GM12878 (cell line): ENCODE data around the gene RTF2. TPM values are rescaled to one million over a fixed set of nuclear protein-coding genes. Genes with fewer than 3 reads are reported as not detected.

Experiments used
- ATAC-seq: fragments of 200-7000 bp; cut with Tn5 transposase; 3 replicates; pipeline ENCODE4 v1.9.1; 2020; ENCODE audit warnings: mild to moderate bottlenecking, moderate library complexity
- Bru-seq: library from RNA; stranded (reverse); fragments of 400-500 nt; gene quantifications from one replicate; lab custom pipeline; 2021; lab: Mats Ljungman, UMichigan
- BruChase-seq, 2 experiments: library from RNA; stranded (reverse); fragments of 400-500 nt; gene quantifications; one replicate each; lab custom pipeline; 2021; lab: Mats Ljungman, UMichigan
- BruUV-seq: library from RNA; stranded (reverse); fragments of 400-500 nt; replicated peaks from 2 replicates; lab custom pipeline; 2021; lab: Mats Ljungman, UMichigan
- CTCF ChIA-PET: fragments of 300-600 bp; sonication (Branson Sonifier 250); formaldehyde crosslinking; extraction: SDS; loops from one replicate; lab custom pipeline; 2021; ENCODE audit warnings: inconsistent platforms; lab: Yijun Ruan, JAX
- POLR2A ChIA-PET: fragments of 350-600 bp; formaldehyde crosslinking; extraction: SDS; loops from one replicate; lab custom pipeline; 2021; ENCODE audit warnings: inconsistent platforms; lab: Charles Lee
- RAD21 ChIA-PET: fragments of 300-600 bp; sonication (Branson Sonifier 250); formaldehyde crosslinking; loops from one replicate; lab custom pipeline; 2023; ENCODE audit warnings: antibody characterized with exemption; ENCODE audit not compliant: unreplicated experiment; lab: Charles Lee
- SMC1A ChIA-PET: fragments of 300-600 bp; sonication (Branson Sonifier 250); formaldehyde crosslinking; loops from one replicate; lab custom pipeline; 2023; ENCODE audit not compliant: unreplicated experiment, uncharacterized antibody; lab: Charles Lee
- DNase-seq: peaks from one replicate; pipeline ENCODE4 v3.0.0-alpha.2; 2011; ENCODE audit warnings: low read depth, low spot score
- FAIRE-seq: peaks from 3 replicates; lab custom pipeline; 2011; peaks lifted over from hg19 to GRCh38; lab: Jason Lieb, UNC
- H2AFZ ChIP-seq: 2 replicates; pipeline ENCODE4 v1.6.0; 2011; ENCODE audit warnings: low read depth, low read length, control low read depth; ENCODE audit not compliant: control insufficient read depth
- H3K27ac ChIP-seq: 2 replicates; pipeline ENCODE4 v1.5.1; 2011; ENCODE audit warnings: control low read depth; ENCODE audit not compliant: control insufficient read depth, insufficient read depth
- H3K27me3 ChIP-seq, 2 experiments: replicated peaks in 1 of 2; 2 replicates each; pipeline versions ENCODE4 v1.6.0 to v1.6.1; 2011; ENCODE audit warnings: low read length in 1 of 2; ENCODE audit not compliant: control insufficient read depth in 2 of 2, insufficient read depth in 2 of 2
- H3K36me3 ChIP-seq, 2 experiments: 2 replicates each; pipeline ENCODE4 v1.5.1; 2011; ENCODE audit warnings: low read length in 1 of 2; ENCODE audit not compliant: control insufficient read depth in 2 of 2, insufficient read depth in 2 of 2
- H3K4me1 ChIP-seq: 2 replicates; pipeline ENCODE4 v1.6.1; 2011; ENCODE audit warnings: mild to moderate bottlenecking, low read length, moderate library complexity, mixed read lengths; ENCODE audit not compliant: control insufficient read depth, insufficient read depth
- H3K4me2 ChIP-seq: 2 replicates; pipeline ENCODE4 v1.6.0; 2011; ENCODE audit warnings: control low read depth; ENCODE audit not compliant: control insufficient read depth, insufficient read depth
- H3K4me3 ChIP-seq: fragments of 200-600 bp; sonication (generic); 2 replicates; pipeline ENCODE4 v1.5.1; 2016
- H3K79me2 ChIP-seq: 2 replicates; pipeline ENCODE4 v1.6.0; 2011; ENCODE audit warnings: low read length; ENCODE audit not compliant: control insufficient read depth, insufficient read depth
- H3K9ac ChIP-seq: 2 replicates; pipeline ENCODE4 v1.8.0; 2011; ENCODE audit warnings: low read length, control low read depth, mixed read lengths; ENCODE audit not compliant: control insufficient read depth, insufficient read depth
- H3K9me3 ChIP-seq: replicated peaks from 3 replicates; pipeline ENCODE4 v1.5.1; 2011; ENCODE audit warnings: mild to moderate bottlenecking, low read length; ENCODE audit not compliant: control insufficient read depth, insufficient read depth
- H4K20me1 ChIP-seq: 2 replicates; pipeline ENCODE4 v1.6.0; 2011; ENCODE audit not compliant: control insufficient read depth, insufficient read depth
- BACH1 ChIP-seq: fragments of 450-650 bp; IDR thresholded peaks from 2 replicates; pipeline ENCODE4 v1.6.1; 2017; ENCODE audit warnings: mild to moderate bottlenecking, borderline replicate concordance
- BCL11A ChIP-seq: IDR thresholded peaks from 2 replicates; pipeline ENCODE4 v1.6.1; 2011; ENCODE audit warnings: low read depth, low read length
- FOXM1 ChIP-seq: IDR thresholded peaks from 2 replicates; pipeline ENCODE4 v1.6.1; 2012; ENCODE audit warnings: low read depth, mild to moderate bottlenecking, inconsistent platforms, low read length, moderate library complexity
- IKZF1 ChIP-seq: fragments of 450-650 bp; conservative IDR thresholded peaks from 2 replicates; pipeline ENCODE4 v1.6.1; 2017; ENCODE audit warnings: antibody characterized with exemption, mild to moderate bottlenecking
- MEF2B ChIP-seq: fragments of 450-650 bp; IDR thresholded peaks from 2 replicates; pipeline ENCODE4 v1.6.1; 2018; ENCODE audit warnings: mild to moderate bottlenecking, moderate library complexity; ENCODE audit not compliant: partially characterized antibody, poor library complexity, severe bottlenecking
- MTA2 ChIP-seq: fragments of 450-650 bp; IDR thresholded peaks from 2 replicates; pipeline ENCODE4 v1.6.1; 2016; ENCODE audit warnings: low read depth, mild to moderate bottlenecking, moderate library complexity
- MYC ChIP-seq: IDR thresholded peaks from 2 replicates; pipeline ENCODE4 v1.6.1; 2011; ENCODE audit warnings: mild to moderate bottlenecking, low read length, moderate library complexity, inconsistent platforms; ENCODE audit not compliant: insufficient read depth, insufficient replicate concordance, insufficient read length, severe bottlenecking
- NR2C1 ChIP-seq: fragments of 450-650 bp; IDR thresholded peaks from 2 replicates; pipeline ENCODE4 v1.6.1; 2017; ENCODE audit warnings: antibody characterized with exemption, mild to moderate bottlenecking, moderate library complexity
- PML ChIP-seq: IDR thresholded peaks from 2 replicates; pipeline ENCODE4 v1.6.1; 2012; ENCODE audit warnings: low read length, inconsistent platforms
- RAD51 ChIP-seq: fragments of 450-650 bp; IDR thresholded peaks from 2 replicates; pipeline ENCODE4 v1.6.1; 2016; ENCODE audit warnings: moderate library complexity, mild to moderate bottlenecking, inconsistent platforms
- SP1 ChIP-seq: IDR thresholded peaks from one replicate; pipeline ENCODE4 v1.6.1; 2011; ENCODE audit warnings: low read depth, low read length
- SUZ12 ChIP-seq: fragments of 200-600 bp; sonication (generic); IDR thresholded peaks from one replicate; pipeline ENCODE4 v1.6.1; 2018; ENCODE audit warnings: antibody characterized with exemption, mild to moderate bottlenecking; ENCODE audit not compliant: unreplicated experiment
- TAF1 ChIP-seq: IDR thresholded peaks from 2 replicates; pipeline ENCODE4 v1.6.1; 2011; ENCODE audit warnings: mild to moderate bottlenecking, low read depth, low read length, borderline replicate concordance
- TARDBP ChIP-seq: IDR thresholded peaks from 2 replicates; pipeline ENCODE4 v1.6.1; 2016; ENCODE audit warnings: borderline replicate concordance
- WGBS: methylation state at CpG from one replicate; pipeline ENCODE4 v1.1.6; 2016; ENCODE audit warnings: low lambda C conversion rate; ENCODE audit not compliant: insufficient replicate concordance, insufficient coverage; ENCODE audit errors: missing lambda C conversion rate; 5-methylcytosine and 5-hydroxymethylcytosine counted together
- in situ Hi-C: fragments of 300-500 bp; cut with MboI; formaldehyde crosslinking; loops from 9 replicates; pipeline ENCODE4 v1.14.3; 2018; ENCODE audit warnings: mixed read lengths
- intact Hi-C: fragments of 100-400 bp; cut with micrococcal nuclease; formaldehyde crosslinking; loops from one replicate; pipeline ENCODE4 v1.14.2; 2022; ENCODE audit not compliant: unreplicated experiment
- long read RNA-seq, 2 experiments: library from polyadenylated mRNA; unstranded; transcript quantifications; one replicate each; pipeline ENCODE4 v2.0.0, GENCODE V29; 2019 to 2020
- polyA minus RNA-seq, 3 experiments: library from RNA; depleted of rRNA, polyadenylated mRNA; stranded (reverse); fragments of >200 nt; gene quantifications; 2 replicates each; pipeline ENCODE4 v1.2.3, GENCODE V29; 2011
- polyA plus RNA-seq, 11 experiments: library from polyadenylated mRNA; depleted of rRNA in 4 of 11; unstranded in 6 of 11; stranded (reverse) in 5 of 11; fragments of >200 nt; fragmentation: Nextera tagmentation in 4 of 11; fragmentation: Illumina TruSeq in 1 of 11; extraction: Ambion mirVana in 4 of 11; extraction: Trizol in 1 of 11; gene quantifications; 1 replicate in 1 of 11; 2 replicates in 10 of 11; pipeline versions ENCODE4 v1.2.1 to v1.2.3, GENCODE V29; 2011 to 2016; ENCODE audit warnings: inconsistent platforms in 2 of 11, missing spikeins in 2 of 11, low read depth in 1 of 11
- total RNA-seq, 4 experiments: library from RNA; depleted of rRNA in 3 of 4; stranded (reverse); fragments of >200 nt in 3 of 4; fragmentation: Illumina TruSeq in 1 of 4; extraction: Trizol in 1 of 4; gene quantifications; 2 replicates each; pipeline versions ENCODE4 v1.2.1 to v1.2.3, GENCODE V29; 2013 to 2021
- TF ChIP-seq, protein P1 (sequence below): fragments of 450-650 bp; IDR thresholded peaks from 2 replicates; pipeline ENCODE4 v1.6.1; 2018; ENCODE audit warnings: borderline replicate concordance, mild to moderate bottlenecking; ENCODE audit not compliant: partially characterized antibody

Gene RTF2, protein sequence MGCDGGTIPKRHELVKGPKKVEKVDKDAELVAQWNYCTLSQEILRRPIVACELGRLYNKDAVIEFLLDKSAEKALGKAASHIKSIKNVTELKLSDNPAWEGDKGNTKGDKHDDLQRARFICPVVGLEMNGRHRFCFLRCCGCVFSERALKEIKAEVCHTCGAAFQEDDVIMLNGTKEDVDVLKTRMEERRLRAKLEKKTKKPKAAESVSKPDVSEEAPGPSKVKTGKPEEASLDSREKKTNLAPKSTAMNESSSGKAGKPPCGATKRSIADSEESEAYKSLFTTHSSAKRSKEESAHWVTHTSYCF
- total RNA-seq (2013; cell fraction: nucleolus; rRNA removed): 34.7 and 35.4 TPM in 2 replicates
- total RNA-seq (2014; rRNA removed) (71.2 and 73.9 TPM in 2 replicates), total RNA-seq (2014; rRNA removed; fragmentation: Illumina TruSeq; extraction: Trizol) (65.1 and 66.2 TPM in 2 replicates), total RNA-seq (2021) (77.0 and 77.7 TPM in 2 replicates), polyA plus RNA-seq (2011; rRNA removed) (86.5 and 100 TPM in 2 replicates), polyA plus RNA-seq (2014; fragmentation: Illumina TruSeq; extraction: Trizol) (61.5 and 79.2 TPM in 2 replicates), polyA plus RNA-seq (2014; fragmentation: Nextera tagmentation; extraction: Ambion mirVana) (100 to 1,000 TPM in 1 of 2 experiments, 10 to 100 TPM in 1; 99.3 to 133 TPM), polyA plus RNA-seq (2014; rRNA removed) (69.1 and 71.4 TPM in 2 replicates), polyA plus RNA-seq (2016; fragmentation: Nextera tagmentation; extraction: Ambion mirVana) (100 to 1,000 TPM; 124 TPM), polyA minus RNA-seq (2011; rRNA and poly(A)+ RNA removed) (37.5 and 54.1 TPM in 2 replicates), Bru-seq, nascent RNA (percentile 86 among the genes with signal in this experiment), BruChase-seq, experiment 1, labeled RNA remaining after a 6-hour chase (percentile 82 among the genes with signal in this experiment), BruChase-seq, experiment 2, labeled RNA remaining after a 2-hour chase (percentile 79 among the genes with signal in this experiment)
- polyA plus RNA-seq (2011; ENCODE audit: low read depth): 28.1 TPM
- polyA plus RNA-seq (2011; cell fraction: cytosol; rRNA removed): 73.8 and 90.9 TPM in 2 replicates
- polyA plus RNA-seq (2011; cell fraction: nucleus; rRNA removed): 56.3 and 61.4 TPM in 2 replicates
- 59.7 and 63.6 TPM in 2 replicates for polyA plus RNA-seq (2012)
- 10.6 and 19.2 TPM in 2 replicates for polyA minus RNA-seq (2011; cell fraction: cytosol; rRNA and poly(A)+ RNA removed)
- polyA minus RNA-seq (2011; cell fraction: nucleus; rRNA and poly(A)+ RNA removed): 14.1 and 19.7 TPM in 2 replicates
- long read RNA-seq, experiment 1, transcript RTF2-202 (9 exons, 2,212 nt): major isoform, 147 of 180 reads
- long read RNA-seq, experiment 1, partial matches to known transcripts: 10 of 180 reads
- long read RNA-seq, experiment 1, other reads (novel, unspliced or antisense): 17 of 180 reads
- long read RNA-seq, experiment 2, transcript RTF2-202 (9 exons, 2,212 nt): major isoform, 768 of 861 reads
- long read RNA-seq, experiment 2, transcript RTF2-203 (8 exons, 1,572 nt): minor isoform, 15 of 861 reads
- long read RNA-seq, experiment 2, partial matches to known transcripts: 39 of 861 reads
- long read RNA-seq, experiment 2, other reads (novel, unspliced or antisense): 37 of 861 reads

DNA sequence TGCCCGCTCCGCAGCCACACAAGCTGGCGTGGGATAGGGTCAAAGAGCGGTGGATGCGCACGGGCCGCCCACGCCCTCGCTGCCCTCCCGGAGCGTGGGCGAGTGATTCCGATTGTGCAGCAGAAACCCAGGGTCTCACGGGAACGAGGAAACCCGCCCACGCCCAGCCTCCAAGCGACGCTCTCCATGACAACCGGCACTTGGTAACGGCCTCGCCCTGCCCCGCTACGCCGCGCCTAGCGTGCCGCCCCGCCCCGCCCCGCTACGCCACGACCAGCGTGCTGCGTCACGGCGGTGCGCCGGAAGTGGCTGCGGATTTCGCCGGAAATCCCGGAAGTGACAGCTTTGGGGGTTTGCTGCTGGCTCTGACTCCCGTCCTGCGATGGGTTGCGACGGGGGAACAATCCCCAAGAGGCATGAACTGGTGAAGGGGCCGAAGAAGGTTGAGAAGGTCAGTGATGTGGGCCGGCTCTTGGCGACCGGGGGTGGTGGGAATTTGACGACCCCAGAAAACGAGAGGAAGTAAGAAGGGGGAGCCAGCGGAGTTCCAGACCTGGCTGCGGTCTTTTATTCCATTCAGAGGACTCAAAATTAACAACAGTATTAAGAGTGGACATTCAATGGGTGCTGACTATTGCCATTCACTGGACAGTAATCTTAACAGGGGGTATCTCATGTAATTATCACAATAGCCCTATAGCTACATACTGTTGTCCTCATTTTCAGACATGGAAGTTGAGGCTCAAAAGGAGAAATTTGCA, at the start of gene RTF2:
Gene RTF2 (plus strand): TSS at position 312 of the 761 bp plus-strand sequence. CDS start 71 bp downstream, at position 383.
- in situ Hi-C loops (no loop called here), intact Hi-C loops (loop anchor here (1.0 to 2.0 kb wide), 3 partner anchors 27 to 76 kb away; partner anchors contain the start of genes AURKA and CSTF1)
- WGBS: 2% methylated on average over 53 of the region's 55 CpGs
- POLR2A ChIA-PET: interaction anchor here (1.3 kb wide), 1 partner anchor 15 kb away, joined by 3 read pairs; no protein-coding TSS in a partner anchor
- Histone ChIP-seq H4K20me1 (no peaks in the 10 kb centered on the region), H3K9ac (peak within 1 kb of the TSS; percentile 90), H3K79me2 (peaks cover 23% of the 10 kb centered on the region), H2AFZ (peak within 1 kb of the TSS; percentile 91), H3K27ac (peak within 1 kb of the TSS; percentile 85), H3K4me2 (peak within 1 kb of the TSS; percentile 98), H3K36me3 (peaks cover 0 to 3% of the 10 kb centered on the region in 2 experiments; a peak in 2 of 4 replicates), H3K9me3 (no peaks in the 10 kb centered on the region), H3K27me3 (no peaks in the 10 kb centered on the region), H3K4me3 (peak within 1 kb of the TSS; percentile 90), H3K4me1 (peaks cover 14% of the 10 kb centered on the region)
- FAIRE-seq: peak; percentile 70
- RAD21 ChIA-PET: interaction anchor here (1.1 to 1.8 kb wide), 2 partner anchors 15 to 77 kb away, joined by 3 to 9 read pairs; partner anchors contain the start of genes AURKA and CSTF1
- BruUV-seq: no TSS peak
- CTCF ChIA-PET: interaction anchor here (2.0 kb wide), 1 partner anchor 71 kb away, joined by 13 read pairs; no protein-coding TSS in a partner anchor
- peak; percentile 98 for ATAC-seq
- SMC1A ChIA-PET: interaction anchor here (0.6 to 2.8 kb wide), 7 partner anchors 10 to 864 kb away, joined by 3 to 14 read pairs (median 3); partner anchors contain the start of genes AURKA and CSTF1
- peak; percentile 86 for DNase-seq
- TF ChIP-seq SP1 (peak; percentile 48), BCL11A (peak; percentile 39; the same call in 1 of the 2 replicates), MEF2B (peak; percentile 95), RAD51 (no peak), TAF1 (peak; percentile 58; the same call in 1 of the 2 replicates), IKZF1 (peak; percentile 95), TARDBP (no peak), PML (peak; percentile 63; the same call in 1 of the 2 replicates), FOXM1 (no peak), NR2C1 (peak; percentile 57), BACH1 (0 out of 2 replicates have a peak, but pooled peaks have one; percentile 25), MTA2 (no peak), MYC (peak; percentile 41), SUZ12 (no peak)
- TF ChIP-seq, protein P1, sequence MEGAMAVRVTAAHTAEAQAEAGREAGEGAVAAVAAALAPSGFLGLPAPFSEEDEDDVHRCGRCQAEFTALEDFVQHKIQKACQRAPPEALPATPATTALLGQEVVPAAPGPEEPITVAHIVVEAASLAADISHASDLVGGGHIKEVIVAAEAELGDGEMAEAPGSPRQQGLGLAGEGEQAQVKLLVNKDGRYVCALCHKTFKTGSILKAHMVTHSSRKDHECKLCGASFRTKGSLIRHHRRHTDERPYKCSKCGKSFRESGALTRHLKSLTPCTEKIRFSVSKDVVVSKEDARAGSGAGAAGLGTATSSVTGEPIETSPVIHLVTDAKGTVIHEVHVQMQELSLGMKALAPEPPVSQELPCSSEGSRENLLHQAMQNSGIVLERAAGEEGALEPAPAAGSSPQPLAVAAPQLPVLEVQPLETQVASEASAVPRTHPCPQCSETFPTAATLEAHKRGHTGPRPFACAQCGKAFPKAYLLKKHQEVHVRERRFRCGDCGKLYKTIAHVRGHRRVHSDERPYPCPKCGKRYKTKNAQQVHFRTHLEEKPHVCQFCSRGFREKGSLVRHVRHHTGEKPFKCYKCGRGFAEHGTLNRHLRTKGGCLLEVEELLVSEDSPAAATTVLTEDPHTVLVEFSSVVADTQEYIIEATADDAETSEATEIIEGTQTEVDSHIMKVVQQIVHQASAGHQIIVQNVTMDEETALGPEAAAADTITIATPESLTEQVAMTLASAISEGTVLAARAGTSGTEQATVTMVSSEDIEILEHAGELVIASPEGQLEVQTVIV: peak; percentile 62
